HG02938 (cell line): ENCODE measurements around the gene SCAMP2.

Experiments used
- ATAC-seq: cut with Tn5 transposase; IDR thresholded peaks from one replicate; pipeline ENCODE4 v1.9.1; 2021; ENCODE audit warnings: mild to moderate bottlenecking, moderate library complexity; ENCODE audit not compliant: unreplicated experiment

SCAMP2 gene

DNA sequence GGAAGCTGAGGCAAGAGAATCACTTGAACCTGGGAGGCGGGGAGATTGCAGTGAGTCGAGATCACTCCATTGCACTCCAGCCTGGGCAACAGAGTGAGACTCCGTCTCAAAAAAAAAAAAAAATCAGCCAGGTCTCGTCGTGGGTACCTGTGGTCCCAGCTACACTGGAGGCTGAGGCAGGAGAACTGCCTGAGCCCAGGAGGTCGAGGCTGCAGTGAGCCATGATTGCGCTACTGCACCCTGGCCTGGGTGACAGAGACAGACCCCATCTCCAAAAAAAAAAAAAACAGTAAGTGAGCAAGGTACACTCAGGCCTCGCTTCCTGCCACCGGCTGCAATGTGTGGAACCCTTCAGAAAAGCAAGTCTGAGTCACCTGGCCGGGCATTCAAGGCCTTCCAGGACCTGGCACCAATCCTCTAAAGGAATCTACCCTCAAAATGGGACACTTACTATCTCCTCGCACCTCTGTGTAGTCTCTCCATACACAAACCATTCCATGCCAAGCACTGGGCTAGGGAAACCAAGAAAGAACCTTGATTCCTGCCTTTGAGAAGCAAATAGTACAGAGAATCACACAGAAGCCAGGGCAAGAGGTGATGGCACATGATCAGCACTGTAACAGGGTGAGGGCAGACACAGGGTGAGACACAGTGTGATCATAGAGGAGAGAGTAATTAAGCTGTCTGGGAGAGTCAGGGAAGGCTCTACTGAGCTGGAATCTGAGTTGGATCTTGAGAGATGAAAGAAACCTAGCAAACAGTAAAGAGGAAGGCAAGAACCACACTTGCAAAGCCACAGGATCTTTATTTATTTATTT is 9.7 kb downstream of the SCAMP2 start:
- ATAC-seq: no peak

DNA sequence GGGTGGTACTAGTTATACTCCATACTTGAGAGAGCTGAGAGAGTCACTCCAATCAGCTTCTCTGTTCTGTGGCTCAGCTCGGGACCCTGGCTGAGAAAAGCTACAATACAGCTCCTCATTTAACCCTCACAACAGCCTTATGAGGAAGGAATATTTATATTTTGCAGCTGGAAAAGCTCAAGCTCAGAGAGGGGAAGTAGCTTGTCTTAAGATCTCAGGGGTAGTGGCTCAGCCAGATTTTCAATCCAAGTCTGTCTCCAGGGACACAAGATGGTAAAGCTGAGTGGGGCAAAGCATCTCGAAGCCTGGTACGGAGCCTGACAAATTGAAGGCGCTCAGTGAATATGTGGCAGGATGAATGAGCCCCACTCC is 14.8 kb downstream of the SCAMP2 start:
- ATAC-seq: no peak

DNA sequence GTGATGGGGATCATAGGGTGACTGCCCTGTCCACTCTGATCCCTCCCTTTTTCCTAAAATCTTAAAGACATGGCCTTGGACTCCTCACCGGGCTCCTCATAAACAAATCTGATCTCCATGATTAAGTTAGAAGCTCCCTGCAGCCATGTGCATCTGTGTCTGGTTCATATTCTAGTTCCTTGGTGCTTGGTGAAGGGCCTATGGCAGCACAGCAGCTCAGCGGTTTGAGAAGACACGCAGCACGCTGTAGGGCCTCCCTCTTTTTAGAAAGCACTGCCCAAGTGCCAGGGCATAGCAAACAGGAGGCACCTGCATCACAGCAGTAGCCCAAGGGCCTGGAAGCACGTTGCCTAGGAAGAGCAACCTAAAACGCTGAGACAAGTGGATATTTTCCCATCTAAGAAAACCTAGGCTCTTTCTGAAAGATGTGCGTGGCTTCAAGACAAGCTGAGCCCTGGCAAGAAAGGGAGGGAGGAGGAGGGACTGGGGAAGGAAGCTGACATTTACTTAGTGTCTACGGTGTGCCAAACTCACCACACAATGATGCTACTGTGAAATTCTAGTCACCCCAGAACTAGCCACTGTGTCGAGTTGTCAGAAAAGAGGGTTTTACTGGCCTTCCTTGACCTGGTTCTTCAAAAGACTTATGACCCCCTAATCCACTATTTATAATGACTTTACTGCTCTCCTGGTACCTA is 15.3 kb downstream of the SCAMP2 start:
- no peak for ATAC-seq

DNA sequence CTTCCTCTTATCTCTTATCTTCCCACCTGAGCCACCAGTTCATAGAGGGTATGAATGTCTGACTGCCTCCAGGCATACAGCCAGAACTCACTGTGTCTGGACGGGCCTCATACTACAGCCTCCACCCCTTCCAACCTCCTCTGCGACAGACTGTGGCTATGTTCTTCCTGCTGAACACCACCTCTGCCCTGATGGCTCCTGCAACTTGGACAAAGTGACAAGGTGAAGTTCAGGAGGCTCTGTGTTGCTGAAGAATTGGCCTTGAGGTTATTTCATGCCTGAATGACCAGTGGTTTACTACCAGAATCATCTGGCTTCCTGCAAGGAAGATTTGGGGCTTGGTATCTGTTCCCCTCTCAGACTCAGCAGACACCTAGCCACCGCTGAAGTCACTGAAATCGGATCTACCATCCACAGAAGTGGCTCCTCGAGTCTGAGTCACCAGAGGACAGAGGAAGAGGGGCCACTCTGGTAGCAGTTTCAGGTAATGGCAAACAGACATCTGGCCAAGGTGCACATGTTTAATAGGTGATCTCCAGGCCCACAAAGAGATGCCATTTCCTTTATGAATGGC is 16.0 kb downstream of the SCAMP2 start:
- ATAC-seq: peak; percentile 71

DNA sequence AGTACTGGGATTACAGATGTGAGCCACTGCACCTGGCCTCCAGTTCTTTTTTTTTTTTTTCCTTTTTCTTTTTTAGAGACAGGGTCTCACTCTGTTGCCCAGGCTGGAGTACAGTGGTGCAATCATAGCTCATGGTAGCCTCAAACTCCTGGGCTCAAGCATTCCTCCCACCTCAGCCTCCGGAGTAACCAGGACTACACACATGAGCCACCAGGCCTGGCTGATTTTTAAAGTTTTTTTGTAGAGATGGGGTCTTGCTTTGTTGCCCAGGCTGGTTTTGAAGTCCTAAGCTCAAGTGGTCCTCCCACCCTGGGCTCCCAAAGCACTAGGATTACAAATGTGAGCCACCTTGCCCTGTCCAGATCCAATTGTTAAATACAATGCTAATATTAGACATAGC is 16.6 kb downstream of the SCAMP2 start:
- no peak for ATAC-seq

DNA sequence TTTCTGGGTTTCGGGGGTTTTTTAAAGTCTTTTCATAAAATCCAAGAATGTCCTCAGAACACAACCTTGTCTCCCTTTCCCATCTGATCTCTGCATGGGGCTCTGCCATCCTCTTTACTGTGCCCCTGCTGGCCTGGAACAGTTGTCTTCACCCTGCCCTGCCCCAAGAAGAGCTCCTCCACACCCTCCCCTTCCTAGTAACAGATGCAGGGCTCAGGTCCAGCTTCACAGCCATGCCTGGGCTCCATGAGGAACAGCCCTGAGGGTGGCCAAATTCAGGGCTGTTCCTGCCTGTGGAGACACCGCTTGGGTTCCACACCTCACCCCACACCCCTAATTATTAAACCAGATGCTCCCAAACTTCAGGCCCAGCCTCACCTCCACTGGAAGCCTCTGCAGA is 17.3 kb downstream of the SCAMP2 start:
- no peak for ATAC-seq

DNA sequence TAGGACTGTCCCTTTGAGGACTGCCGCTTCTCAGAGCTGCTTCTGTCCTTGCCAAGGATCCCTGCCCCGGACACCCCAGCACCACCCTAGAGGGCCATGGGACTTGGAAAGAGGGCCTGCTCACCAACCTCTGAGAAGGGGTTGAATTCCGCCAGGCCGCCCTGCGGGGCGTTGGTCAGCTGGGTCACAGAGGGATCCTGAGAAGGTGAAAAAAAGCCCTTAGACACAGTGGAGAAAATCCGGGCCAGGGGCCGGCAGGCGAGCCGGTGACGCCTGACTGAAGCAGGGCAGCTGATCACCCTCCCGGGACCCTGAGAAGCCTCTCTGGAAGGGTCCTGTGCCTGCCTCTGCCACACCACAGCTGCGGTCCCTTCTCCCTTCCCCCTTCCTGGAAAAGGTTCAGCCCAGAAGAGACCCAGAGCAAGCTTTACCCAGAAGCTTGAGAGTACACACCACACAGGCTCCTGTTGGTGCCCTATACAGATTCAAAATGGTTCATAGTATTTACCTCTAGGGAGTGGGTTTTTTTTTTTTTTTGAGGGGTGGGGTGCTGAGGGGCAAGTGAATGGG is 18.6 kb downstream of the SCAMP2 start:
- ATAC-seq: no peak

DNA sequence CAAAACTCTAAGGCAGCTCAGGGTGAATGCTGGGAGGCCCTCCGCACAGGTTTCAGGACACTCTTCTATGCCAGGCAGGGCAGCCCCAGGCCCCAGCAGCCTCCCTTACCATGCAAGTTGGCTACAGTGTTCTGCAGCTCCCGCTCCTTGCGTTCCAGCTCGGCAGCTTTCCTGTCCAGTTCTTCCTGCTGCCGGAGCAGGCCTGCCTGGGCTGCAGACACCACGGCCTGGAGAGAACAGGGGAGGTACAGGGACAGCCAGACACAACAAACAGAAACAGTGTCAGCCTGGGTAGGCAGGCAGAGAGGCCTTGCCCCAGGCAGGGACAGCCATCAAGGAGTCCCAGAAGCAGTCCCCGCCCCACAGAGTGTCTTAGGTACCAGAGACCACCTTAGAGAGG is 21.2 kb downstream of the SCAMP2 start:
- ATAC-seq: no peak

DNA sequence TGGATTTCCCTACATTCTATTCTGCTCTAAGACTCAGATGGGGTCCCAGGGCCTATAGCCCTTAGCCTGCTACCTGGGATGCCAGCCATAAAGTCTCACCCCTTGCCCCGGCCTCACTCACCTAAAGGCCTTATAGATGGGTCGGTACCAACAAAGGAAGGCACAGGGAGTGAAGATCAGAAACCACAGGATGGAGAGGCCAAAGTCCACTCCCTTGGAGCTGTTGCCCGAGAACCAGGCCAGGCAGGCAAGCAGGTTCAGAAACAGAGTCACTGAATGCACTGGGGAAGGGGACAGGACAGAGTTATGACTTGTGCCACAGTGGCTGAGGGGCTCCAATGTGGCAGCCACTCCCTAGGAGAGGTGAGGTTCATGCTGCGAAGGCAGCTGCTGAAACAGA is 22.8 kb downstream of the SCAMP2 start:
- ATAC-seq: no peak

DNA sequence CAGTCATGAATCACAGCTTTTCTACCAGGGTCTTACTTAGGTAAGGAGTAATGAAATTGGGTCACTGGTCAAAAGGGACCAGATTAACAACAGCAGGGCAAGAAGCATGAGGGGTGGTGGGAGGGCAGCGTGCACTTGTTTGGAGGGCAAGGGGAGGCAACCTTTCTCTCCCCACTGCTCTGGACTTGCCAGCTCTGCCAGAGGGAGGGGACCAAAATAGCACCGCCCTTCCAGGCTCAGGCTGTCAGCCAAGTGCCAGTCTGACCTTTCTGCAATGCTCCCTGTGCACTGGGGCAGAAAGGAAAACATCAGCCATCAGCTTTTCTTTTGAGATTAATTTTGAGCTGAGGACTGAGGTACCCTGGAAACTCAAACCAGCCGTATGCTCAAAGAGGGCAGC is 25.7 kb downstream of the SCAMP2 start:
- no peak for ATAC-seq

DNA sequence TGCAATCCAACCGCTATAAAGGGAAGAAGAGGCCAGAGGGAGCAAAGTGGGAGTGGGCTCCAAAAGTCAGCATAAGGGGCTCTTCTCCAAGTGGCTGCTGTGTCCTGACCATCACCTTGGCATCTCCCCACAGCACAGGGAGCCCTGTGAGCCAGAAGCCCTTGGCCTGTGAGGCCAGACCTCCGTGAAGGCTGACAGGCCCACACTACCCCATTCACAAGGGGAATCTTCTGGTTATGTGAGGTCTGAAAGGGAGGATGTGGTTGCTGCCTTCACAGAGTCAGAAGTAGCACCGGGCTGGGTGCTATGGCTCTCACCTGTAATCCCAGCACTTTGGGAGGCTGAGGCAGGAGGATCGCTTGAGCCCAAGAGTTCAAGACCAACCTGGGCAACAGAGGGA is 27.6 kb downstream of the SCAMP2 start:
- ATAC-seq: no peak

DNA sequence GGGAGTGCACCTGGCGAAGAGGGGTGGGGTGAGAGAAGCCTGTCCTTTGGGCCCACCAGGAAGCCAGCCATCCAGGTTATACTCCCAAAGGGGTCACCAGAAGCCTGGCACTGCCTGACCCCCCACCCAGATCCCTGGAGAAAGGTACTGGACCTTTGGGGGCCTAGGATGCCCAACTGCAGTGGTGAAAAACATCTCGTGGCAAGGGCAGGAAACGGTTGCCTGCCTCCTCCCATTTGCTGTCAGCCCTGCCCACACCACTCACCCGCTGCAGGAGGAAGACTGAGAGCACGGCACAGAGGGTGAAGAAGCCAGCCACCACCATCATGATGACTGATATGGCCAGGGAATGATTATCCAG is 28.0 kb downstream of the SCAMP2 start:
- no peak for ATAC-seq

DNA sequence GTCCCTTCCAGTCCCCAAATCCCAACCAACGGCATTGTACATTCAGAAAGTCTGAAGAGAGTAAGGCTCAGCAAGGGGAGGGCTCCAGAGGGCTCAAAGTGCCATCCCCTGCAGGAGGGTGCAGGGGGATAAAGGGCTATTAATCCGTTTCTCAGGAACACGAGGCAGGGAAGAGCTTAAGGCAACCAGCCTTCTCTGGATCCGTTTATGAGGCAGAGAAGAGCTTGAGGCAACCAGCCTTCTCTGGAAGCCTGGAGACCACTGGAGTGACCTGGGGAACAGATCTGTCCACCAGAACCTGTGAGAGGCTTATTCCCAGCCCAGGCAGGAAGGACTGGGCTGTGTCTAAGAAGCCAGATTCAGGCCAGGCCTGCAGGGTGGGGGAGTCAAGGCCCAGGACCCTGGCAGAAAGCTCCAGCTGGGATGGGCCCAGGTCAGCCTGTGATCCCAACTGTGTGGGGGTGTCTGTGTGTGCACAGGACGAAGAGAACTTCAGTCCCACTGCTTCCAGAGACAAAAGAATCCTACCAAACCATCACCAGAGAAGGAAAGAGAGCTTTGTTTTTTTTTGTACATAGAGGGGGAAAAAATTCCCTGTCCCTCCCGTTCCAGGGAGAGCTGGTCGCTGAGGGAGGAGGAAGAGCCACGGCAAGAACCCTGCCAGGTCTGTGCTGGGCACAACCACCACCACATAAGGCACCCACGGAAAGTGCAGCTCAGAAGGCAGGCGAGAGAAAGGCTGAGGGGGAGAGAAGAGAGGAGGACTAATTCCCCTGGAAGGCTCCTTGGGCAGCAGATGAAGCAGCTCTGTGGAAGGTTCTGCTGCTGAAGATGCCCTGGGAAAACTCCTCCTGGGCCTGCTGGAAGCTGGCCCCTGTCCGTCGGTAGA is 28.6 kb downstream of the SCAMP2 start:
- ATAC-seq: no peak

DNA sequence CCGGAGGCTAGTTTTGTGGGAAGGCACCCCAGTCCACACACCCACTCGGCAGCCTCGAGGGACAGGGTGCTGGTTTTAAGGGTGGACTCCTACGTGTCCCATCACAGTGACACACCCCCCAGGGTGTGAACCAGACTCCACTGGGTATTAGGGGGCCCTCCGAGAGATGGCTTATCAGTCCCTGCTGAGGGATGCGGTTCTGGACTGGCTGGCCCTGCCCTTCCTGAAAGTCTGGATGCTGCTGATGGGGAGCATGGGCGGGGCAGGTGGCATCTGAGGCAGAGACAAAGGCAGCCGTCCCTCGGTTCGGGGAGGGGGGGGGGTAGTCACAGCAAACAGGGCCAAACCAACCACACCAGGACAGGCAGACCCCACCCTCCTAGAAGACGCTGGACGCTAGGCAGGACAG is 29.3 kb downstream of the SCAMP2 start:
- no peak for ATAC-seq

DNA sequence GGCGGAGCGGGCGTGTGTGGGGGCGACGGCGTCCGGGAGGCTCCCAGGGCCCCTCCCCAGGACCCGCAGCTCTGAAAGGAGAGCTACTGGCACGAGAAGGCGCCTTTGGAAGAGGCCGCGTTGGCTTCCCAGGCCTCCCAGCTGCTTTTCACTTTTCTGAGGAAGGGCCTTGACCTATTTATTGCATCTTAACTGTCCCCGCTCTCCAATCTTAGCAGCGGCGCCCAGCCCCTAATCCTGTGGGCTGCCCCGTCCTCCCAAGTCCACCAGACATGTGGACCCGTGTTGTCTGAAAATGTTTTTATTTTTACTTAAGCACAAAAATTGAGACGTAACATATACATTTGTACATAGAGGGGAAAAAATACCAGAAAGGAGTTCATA is 29.7 kb downstream of the SCAMP2 start:
- ATAC-seq: no peak

DNA sequence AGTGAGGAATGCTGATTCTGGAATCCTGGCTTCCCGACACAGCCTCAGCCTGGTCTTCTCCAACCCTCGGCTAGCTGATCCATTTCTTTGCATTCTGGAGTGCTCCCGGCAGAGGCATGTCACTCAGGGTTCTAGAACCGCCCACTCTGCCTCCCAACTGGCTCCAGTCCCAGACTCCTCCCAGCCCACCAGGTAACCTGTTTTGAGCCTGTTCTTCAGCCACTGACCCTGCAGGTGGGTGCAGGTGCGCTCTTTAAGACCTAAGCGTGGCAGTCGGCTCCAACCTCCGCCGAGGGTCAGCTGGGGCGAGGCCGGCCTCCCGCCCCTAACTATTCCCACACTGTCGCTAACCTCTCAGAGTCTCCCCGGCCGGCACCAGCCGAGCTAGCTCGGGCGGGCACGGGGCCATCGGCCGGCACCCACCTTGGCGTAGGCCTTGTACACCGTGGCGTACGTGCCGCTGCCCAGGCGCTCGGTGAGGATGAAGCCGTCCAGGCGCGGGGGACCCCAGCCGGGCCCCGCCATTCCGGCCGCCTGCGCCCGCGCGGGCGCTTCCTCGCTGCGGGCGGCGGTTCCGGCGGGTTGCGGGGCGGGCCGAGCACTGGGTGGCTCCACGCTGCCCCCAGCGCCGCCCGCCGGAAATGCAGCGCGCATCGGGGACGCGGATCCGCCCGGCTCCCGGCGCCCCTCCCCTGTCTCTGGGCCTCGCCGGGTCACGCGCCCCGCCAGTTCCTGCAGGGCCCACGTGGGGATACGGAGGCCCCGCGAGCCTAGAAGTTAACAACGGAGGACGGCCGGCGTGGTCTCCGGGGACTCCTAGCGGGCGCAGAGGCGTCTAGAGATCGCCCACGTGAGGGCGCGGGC is 30.4 kb downstream of the SCAMP2 start, which contains the start of gene ULK3:
ULK3 (minus strand) TSS at position 576 of the 864 bp plus-strand sequence; CDS start at position 525, 51 bp downstream.
- peak; percentile 66 for ATAC-seq

DNA sequence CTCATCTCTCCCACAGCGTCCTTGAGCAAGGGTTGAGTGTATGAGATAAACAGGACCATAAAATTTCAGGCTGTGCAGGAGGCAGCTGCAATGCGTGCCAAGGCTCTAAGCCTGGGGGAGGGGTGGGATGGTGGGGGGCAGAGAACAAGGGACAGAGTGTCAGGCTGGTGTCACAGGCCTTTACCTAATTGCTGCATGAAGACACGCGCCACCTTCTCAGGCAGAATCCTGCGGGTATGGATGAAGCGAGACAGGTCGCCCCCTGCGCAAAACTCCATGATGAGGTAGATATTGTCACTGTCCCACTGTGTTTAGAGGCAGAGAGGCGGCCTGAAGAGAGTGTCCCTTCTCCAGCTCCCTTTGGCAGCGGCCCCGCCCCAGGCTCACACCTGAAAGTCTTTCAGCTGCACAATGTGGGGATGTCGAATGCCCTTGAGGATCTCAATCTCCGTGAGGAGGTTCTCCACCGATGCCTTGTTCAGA is 31.2 kb downstream of the SCAMP2 start:
- no peak for ATAC-seq

DNA sequence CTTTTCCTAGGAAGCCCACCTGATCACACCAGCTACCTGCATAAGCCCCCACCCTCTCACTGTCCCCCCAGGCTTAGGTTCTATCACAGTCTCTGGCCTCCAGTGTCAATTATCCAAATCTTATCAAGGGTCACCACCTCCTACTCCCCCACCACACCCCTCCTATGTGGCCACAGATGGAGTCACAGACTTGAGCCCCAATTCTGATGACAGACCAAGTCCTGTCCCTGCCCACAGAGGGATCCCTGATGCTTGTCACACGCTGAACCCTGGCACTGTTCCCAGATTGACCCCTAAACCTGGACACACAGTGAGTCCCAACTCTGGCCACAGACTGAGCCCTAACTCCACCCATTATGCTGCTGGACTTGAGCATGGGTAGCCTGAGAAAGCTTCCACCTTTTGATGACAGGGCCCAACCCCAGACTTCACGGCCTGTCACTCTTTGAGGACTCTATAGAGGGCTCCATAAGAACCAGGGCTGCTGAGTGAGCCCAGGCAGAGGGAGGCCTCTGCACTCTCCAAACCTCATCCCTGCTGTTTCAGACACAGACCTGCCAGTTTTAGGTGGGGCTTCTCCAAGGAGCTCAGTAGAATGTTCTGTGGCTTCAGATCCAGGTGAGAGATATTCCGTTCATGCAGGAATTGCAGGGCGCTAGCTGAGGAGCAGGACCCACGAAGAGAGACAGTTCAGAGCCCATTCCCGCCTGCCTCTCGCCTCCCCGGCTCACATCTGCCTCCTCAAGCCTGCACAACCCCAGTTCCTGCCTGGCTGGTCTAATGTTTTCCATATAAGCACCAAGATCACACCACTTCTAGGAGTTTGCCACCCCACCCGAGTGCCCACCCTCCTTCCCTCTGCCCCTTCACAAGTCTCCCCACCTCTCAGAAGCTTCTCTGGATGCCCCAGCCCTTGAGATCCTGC is 32.1 kb downstream of the SCAMP2 start:
- ATAC-seq: no peak
